Uterus (tissue), 4 donors: ENCODE data around the gene ARFGEF3. TPM values are rescaled to one million over a fixed set of nuclear protein-coding genes. Genes with fewer than 3 reads are reported as not detected.

ENCODE experiments used
- DNase-seq, 2 donors: peaks; one replicate each; pipeline ENCODE4 v3.0.0-alpha.2; 2019 to 2020
- H3K27ac ChIP-seq, 2 donors: fragments of 200-600 bp; sonication (generic); 1 replicate in 1 of 2; 2 replicates in 1 of 2; pipeline ENCODE4 v1.5.1; 2016 to 2018
- H3K27me3 ChIP-seq, 2 donors: fragments of 200-600 bp; sonication (generic); one replicate each; pipeline ENCODE4 v1.5.1; 2018 to 2019; ENCODE audit warnings: control low read depth in 1 of 2
- H3K36me3 ChIP-seq, 2 donors: fragments of 200-600 bp; sonication (generic); one replicate each; pipeline ENCODE4 v1.5.1; 2019; ENCODE audit warnings: control low read depth in 1 of 2
- H3K4me1 ChIP-seq, 2 donors: fragments of 200-600 bp; sonication (generic); one replicate each; pipeline ENCODE4 v1.5.1; 2018 to 2019; ENCODE audit warnings: control low read depth in 1 of 2
- H3K4me3 ChIP-seq, 2 donors: fragments of 200-600 bp; sonication (generic); 1 replicate in 1 of 2; 2 replicates in 1 of 2; pipeline ENCODE4 v1.5.1; 2018 to 2019; ENCODE audit warnings: mild to moderate bottlenecking in 1 of 2
- H3K9me3 ChIP-seq, 2 donors: fragments of 200-600 bp; sonication (generic); one replicate each; pipeline ENCODE4 v1.5.1; 2019; ENCODE audit warnings: control low read depth in 1 of 2
- CTCF ChIP-seq, 4 experiments: fragments of 200-600 bp in 2 of 4; fragments of 450-650 bp in 2 of 4; sonication (generic) in 2 of 4; IDR thresholded peaks; one replicate each; pipeline ENCODE4 v1.5.1; 2016 to 2019; ENCODE audit warnings: antibody characterized with exemption in 4 of 4, mild to moderate bottlenecking in 2 of 4, moderate library complexity in 1 of 4
- POLR2A ChIP-seq, 2 donors: fragments of 450-650 bp; IDR thresholded peaks; one replicate each; pipeline ENCODE4 v1.6.1; 2016; ENCODE audit warnings: antibody characterized with exemption in 2 of 2, mild to moderate bottlenecking in 1 of 2, moderate library complexity in 1 of 2
- intact Hi-C: fragments of 100-400 bp; cut with DNase I; formaldehyde crosslinking; loops from one replicate; pipeline ENCODE4 v1.15.1; 2023; ENCODE audit warnings: low total_unique reads
- total RNA-seq, 4 donors: library from RNA; depleted of rRNA in 3 of 4; stranded (reverse); fragments of >200 nt in 3 of 4; gene quantifications; one replicate each; pipeline versions ENCODE4 v1.1.0 to v1.2.4, GENCODE V29; 2014 to 2023
- donor health status: DM: yes; HTN: yes; CAD: no.

ARFGEF3 gene
- total RNA-seq, 4 donors from 2014 or later: 0.88 to 5.8 (median 2.4) TPM

DNA sequence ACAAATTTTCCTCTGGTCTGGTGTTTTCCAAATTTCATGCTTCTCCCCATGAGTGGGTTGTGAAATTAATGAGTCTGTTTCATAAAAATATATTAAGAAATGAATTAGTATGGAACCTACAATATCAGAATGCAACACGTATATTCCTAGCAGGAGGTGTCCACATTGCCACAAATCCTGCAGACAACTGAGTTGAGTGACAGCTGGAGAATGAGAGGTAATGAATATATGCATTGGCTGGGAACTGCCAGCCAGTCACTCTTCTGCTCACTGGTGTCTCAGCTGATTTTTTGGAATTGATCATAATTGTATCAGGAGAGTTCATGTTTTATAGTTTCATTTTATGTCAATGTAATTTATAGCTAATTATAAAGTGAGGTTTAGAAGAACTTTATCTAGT, 6.3 kb upstream of the ARFGEF3 start:
- intact Hi-C loops: no loop called here
- no peaks in the 10 kb centered on the region for H3K27me3 ChIP-seq

DNA sequence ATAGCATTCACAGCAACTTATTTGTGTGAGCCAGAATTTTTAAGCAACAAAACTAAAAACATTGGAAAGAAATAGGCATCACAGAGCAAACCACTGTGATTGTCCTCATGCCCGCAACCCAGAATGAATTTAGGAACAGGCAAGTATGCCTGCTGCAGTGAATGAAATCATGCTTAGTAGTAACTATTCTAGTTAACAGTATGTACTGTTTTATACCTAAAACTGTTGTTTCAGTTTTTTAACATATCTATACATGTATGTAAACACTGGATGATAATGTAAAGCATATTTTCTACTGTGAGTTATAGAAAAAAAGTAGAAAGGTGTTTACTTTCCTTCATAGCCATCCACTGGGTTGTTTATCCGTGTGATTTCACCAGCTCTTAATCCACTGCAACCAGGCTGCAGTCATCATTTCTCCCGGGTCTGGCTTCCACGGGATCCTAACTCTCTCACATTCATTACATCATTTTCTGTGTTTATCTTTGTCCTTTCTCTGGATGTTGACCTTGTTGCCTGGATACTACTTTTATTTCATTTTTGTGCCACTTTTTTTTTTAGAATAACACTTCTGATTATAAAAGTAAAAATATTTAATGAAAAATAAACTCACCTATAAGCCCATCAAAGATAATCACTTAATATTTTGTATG, 3.6 kb upstream of the ARFGEF3 start:
- Histone ChIP-seq H3K4me3 (no peak overlapping the region), H3K9me3 (no peaks in the 10 kb centered on the region), H3K4me1 (no peaks in the 10 kb centered on the region), H3K36me3 (no peaks in the 10 kb centered on the region), H3K27ac (no peak overlapping the region), H3K27me3 (peaks cover 0 to 7% of the 10 kb centered on the region in 2 donors)
- intact Hi-C loops: no loop called here
- no peak for DNase-seq
- no peak for TF ChIP-seq CTCF (IDR thresholded peaks at IDR 0.05)
- TF ChIP-seq POLR2A (IDR thresholded peaks at IDR 0.05): no peak

More for the DNA sequence above, 6.3 kb upstream of the ARFGEF3 start:
- H3K36me3 ChIP-seq: no peaks in the 10 kb centered on the region
- TF ChIP-seq CTCF (IDR thresholded peaks at IDR 0.05) (no peak), POLR2A (IDR thresholded peaks at IDR 0.05) (no peak)
- no peaks in the 10 kb centered on the region for H3K4me1 ChIP-seq
- no peaks in the 10 kb centered on the region for H3K9me3 ChIP-seq
- no peak for DNase-seq
- H3K27ac ChIP-seq: no peak overlapping the region
- no peak overlapping the region for H3K4me3 ChIP-seq

DNA sequence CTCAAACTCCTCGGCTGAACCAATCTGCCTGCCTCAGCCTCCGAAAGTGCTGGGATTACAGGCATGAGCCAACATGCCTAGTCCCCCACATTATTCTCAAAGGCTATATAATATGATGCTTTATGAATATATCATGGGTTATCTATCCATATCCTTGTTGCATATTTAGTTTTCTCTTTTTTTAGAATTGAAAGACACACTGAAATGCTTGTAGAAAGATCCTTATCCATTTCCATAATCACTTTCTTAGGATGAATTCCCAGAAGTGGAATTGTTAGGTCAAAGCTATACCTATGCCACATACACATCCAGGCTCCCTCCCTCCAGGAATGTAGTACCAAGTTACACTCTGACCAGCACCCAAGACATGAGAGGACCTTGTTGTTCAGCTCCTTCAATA, 2.5 kb upstream of the ARFGEF3 start:
- Histone ChIP-seq H3K27me3 (peaks cover 0 to 7% of the 10 kb centered on the region in 2 donors), H3K36me3 (no peaks in the 10 kb centered on the region), H3K9me3 (no peaks in the 10 kb centered on the region), H3K4me1 (no peaks in the 10 kb centered on the region), H3K4me3 (no peak overlapping the region), H3K27ac (no peak overlapping the region)
- TF ChIP-seq CTCF (IDR thresholded peaks at IDR 0.05) (no peak), POLR2A (IDR thresholded peaks at IDR 0.05) (no peak)
- no peak for DNase-seq
- intact Hi-C loops: no loop called here

DNA sequence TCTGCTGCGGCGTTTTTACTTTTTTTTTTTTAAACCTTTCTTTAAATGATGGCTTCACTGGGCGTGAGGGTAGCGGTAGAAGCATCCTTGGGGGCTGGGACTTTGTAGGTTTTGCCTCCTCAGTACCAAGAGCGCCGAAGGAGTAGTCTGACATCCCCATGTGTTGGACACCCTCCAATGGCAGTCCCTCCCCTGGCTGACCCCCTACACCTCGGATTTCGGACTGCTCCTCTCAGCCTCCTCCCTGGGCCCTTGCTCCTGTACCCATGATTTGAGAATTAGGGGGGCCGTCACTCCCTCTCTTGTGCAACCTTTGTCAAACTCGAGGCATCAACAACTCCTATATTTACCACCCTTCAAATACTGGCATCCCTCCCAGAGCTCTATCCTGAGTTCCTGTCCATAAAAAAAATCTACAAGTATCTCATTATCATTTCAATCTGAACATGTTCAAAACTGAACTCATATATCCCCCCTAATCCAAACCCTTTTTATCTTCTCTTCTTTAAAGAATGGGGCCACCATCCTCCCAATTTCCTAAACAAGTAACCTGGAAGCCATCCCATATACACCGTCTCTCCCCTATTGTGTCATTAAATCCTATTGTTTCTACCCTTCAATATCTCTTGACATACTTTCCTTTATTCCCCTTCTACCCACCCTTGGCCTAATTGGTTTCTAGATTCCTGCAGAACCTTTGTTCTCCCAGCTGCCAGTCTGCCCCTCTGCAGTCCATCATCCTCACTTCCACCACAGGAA, 1.2 kb upstream of the ARFGEF3 start:
- TF ChIP-seq CTCF (IDR thresholded peaks at IDR 0.05) (no peak), POLR2A (IDR thresholded peaks at IDR 0.05) (no peak)
- intact Hi-C loops: no loop called here

GRCh38 chr6:138161088-138161337, 726 bp upstream of the ARFGEF3 start:
- peaks cover 0 to 7% of the 10 kb centered on the region in 2 donors for H3K27me3 ChIP-seq
- DNase-seq: no peak
- H3K4me1 ChIP-seq: no peaks in the 10 kb centered on the region
- H3K9me3 ChIP-seq: no peaks in the 10 kb centered on the region
- TF ChIP-seq CTCF (IDR thresholded peaks at IDR 0.05) (no peak), POLR2A (IDR thresholded peaks at IDR 0.05) (no peak)
- no peak overlapping the region for H3K4me3 ChIP-seq
- intact Hi-C loops: no loop called here
- H3K27ac ChIP-seq: no peak overlapping the region
- no peaks in the 10 kb centered on the region for H3K36me3 ChIP-seq

More for the DNA sequence above, 1.2 kb upstream of the ARFGEF3 start:
- H3K4me1 ChIP-seq: no peaks in the 10 kb centered on the region
- no peak overlapping the region for H3K4me3 ChIP-seq
- no peak for DNase-seq
- H3K27me3 ChIP-seq: peaks cover 0 to 7% of the 10 kb centered on the region in 2 donors
- H3K9me3 ChIP-seq: no peaks in the 10 kb centered on the region
- H3K36me3 ChIP-seq: no peaks in the 10 kb centered on the region
- no peak overlapping the region for H3K27ac ChIP-seq
